Loucy (cell line): Measurements from ENCODE around the gene EIF2S3B.

Experiments used
- H2AFZ ChIP-seq: fragments of 200-600 bp; sonication (generic); 2 replicates; pipeline ENCODE4 v1.6.0; 2016; ENCODE audit warnings: antibody characterized with exemption, mild to moderate bottlenecking, low read length, moderate library complexity
- H3F3A ChIP-seq: fragments of 200-600 bp; 2 replicates; pipeline ENCODE4 v1.6.0; 2016; ENCODE audit warnings: antibody characterized with exemption, low read depth, mild to moderate bottlenecking
- H3K27me3 ChIP-seq: fragments of 200-600 bp; sonication (generic); 2 replicates; pipeline ENCODE4 v1.6.1; 2014; ENCODE audit warnings: low read length, mild to moderate bottlenecking; ENCODE audit not compliant: insufficient read depth, poor library complexity, severe bottlenecking
- H3K36me3 ChIP-seq: fragments of 200-600 bp; sonication (generic); 2 replicates; pipeline ENCODE4 v1.6.1; 2016; ENCODE audit warnings: low read length; ENCODE audit not compliant: insufficient read depth
- H3K4me1 ChIP-seq: fragments of 200-600 bp; sonication (generic); 2 replicates; pipeline ENCODE4 v1.5.1; 2014; ENCODE audit warnings: low read length, mild to moderate bottlenecking; ENCODE audit not compliant: insufficient read depth, poor library complexity, severe bottlenecking
- H3K4me2 ChIP-seq: fragments of 200-600 bp; sonication (generic); 2 replicates; pipeline ENCODE4 v1.6.0; 2014; ENCODE audit warnings: antibody characterized with exemption, low read length, low read depth, mild to moderate bottlenecking; ENCODE audit not compliant: poor library complexity, severe bottlenecking
- H3K4me3 ChIP-seq: fragments of 200-600 bp; sonication (generic); 2 replicates; pipeline ENCODE4 v1.5.1; 2014; ENCODE audit warnings: low read length, mild to moderate bottlenecking, mixed read lengths; ENCODE audit not compliant: poor library complexity, severe bottlenecking
- H3K79me2 ChIP-seq: fragments of 200-600 bp; sonication (generic); 2 replicates; pipeline ENCODE4 v1.6.1; 2014; ENCODE audit warnings: low read length; ENCODE audit not compliant: insufficient read depth
- H3K9ac ChIP-seq: fragments of 200-600 bp; sonication (generic); 2 replicates; pipeline ENCODE4 v1.6.0; 2014; ENCODE audit warnings: mild to moderate bottlenecking, low read depth, low read length, moderate library complexity; ENCODE audit not compliant: poor library complexity, severe bottlenecking
- H3K9me2 ChIP-seq: fragments of 200-600 bp; sonication (generic); replicated peaks from 2 replicates; pipeline ENCODE4 v1.6.1; 2016; ENCODE audit warnings: low read depth, low read length, mixed read lengths
- H3K9me3 ChIP-seq: fragments of 200-600 bp; sonication (generic); 2 replicates; pipeline ENCODE4 v1.6.1; 2014; ENCODE audit warnings: mild to moderate bottlenecking, antibody characterized with exemption, low read length, low read depth; ENCODE audit not compliant: insufficient read depth
- H4K20me1 ChIP-seq: fragments of 200-600 bp; sonication (generic); 2 replicates; pipeline ENCODE4 v1.6.0; 2014; ENCODE audit warnings: antibody characterized with exemption, low read length, mild to moderate bottlenecking; ENCODE audit not compliant: insufficient read depth, poor library complexity, severe bottlenecking
- EZH2phosphoT487 ChIP-seq: fragments of 200-600 bp; IDR thresholded peaks from 2 replicates; pipeline ENCODE4 v1.6.1; 2018; ENCODE audit warnings: antibody characterized with exemption, mild to moderate bottlenecking, moderate library complexity, borderline replicate concordance
- TF ChIP-seq, protein P1 (sequence below): fragments of 200-600 bp; sonication (generic); conservative IDR thresholded peaks from 2 replicates; pipeline ENCODE4 v1.5.1; 2014; ENCODE audit warnings: mild to moderate bottlenecking, antibody characterized with exemption, low read length

EIF2S3B gene

DNA sequence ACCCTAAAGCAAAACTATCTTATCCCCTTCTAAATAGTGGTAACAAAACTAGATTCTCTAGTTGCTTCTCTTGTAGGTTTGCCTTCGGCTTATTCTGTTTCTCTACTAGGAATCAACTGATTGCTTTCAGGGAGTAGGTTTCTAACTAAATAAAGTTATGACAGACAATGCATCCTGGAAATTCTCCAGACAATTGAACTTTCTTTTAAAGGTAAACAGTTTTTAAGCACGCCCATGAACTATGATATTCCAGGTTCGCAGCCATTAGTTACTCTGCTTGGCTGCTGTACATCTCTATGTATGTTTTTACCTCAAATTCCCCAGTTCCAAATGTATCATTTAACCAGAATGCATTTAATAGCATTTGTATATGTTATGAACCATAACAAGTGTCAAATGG, 23.9 kb downstream of the EIF2S3B start:
- no peaks in the 10 kb centered on the region for H3K79me2 ChIP-seq
- peaks cover 6% of the 10 kb centered on the region for H3K4me1 ChIP-seq
- no peaks in the 10 kb centered on the region for H4K20me1 ChIP-seq
- no peak overlapping the region for H3K4me3 ChIP-seq
- H3K36me3 ChIP-seq = no peaks in the 10 kb centered on the region
- H3F3A ChIP-seq = no peaks in the 10 kb centered on the region
- no peak overlapping the region for H3K9ac ChIP-seq
- no peak overlapping the region for H3K4me2 ChIP-seq
- no peak overlapping the region for H2AFZ ChIP-seq
- no peaks in the 10 kb centered on the region for H3K27me3 ChIP-seq
- no peak for TF ChIP-seq EZH2phosphoT487
- H3K9me2 ChIP-seq = no peaks in the 10 kb centered on the region
- no peaks in the 10 kb centered on the region for H3K9me3 ChIP-seq

GRCh38 chr12:10537721-10538120, 32.0 kb downstream of the EIF2S3B start:
- Histone ChIP-seq H3K9ac (no peak overlapping the region), H4K20me1 (no peaks in the 10 kb centered on the region), H3K9me3 (no peaks in the 10 kb centered on the region), H3K4me2 (no peak overlapping the region), H3K4me3 (no peak overlapping the region), H3K79me2 (no peaks in the 10 kb centered on the region), H3K9me2 (no peaks in the 10 kb centered on the region), H2AFZ (no peak overlapping the region), H3F3A (no peaks in the 10 kb centered on the region), H3K4me1 (peaks cover 5% of the 10 kb centered on the region), H3K27me3 (no peaks in the 10 kb centered on the region), H3K36me3 (no peaks in the 10 kb centered on the region)
- TF ChIP-seq, protein P1, sequence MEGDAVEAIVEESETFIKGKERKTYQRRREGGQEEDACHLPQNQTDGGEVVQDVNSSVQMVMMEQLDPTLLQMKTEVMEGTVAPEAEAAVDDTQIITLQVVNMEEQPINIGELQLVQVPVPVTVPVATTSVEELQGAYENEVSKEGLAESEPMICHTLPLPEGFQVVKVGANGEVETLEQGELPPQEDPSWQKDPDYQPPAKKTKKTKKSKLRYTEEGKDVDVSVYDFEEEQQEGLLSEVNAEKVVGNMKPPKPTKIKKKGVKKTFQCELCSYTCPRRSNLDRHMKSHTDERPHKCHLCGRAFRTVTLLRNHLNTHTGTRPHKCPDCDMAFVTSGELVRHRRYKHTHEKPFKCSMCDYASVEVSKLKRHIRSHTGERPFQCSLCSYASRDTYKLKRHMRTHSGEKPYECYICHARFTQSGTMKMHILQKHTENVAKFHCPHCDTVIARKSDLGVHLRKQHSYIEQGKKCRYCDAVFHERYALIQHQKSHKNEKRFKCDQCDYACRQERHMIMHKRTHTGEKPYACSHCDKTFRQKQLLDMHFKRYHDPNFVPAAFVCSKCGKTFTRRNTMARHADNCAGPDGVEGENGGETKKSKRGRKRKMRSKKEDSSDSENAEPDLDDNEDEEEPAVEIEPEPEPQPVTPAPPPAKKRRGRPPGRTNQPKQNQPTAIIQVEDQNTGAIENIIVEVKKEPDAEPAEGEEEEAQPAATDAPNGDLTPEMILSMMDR = no peak
- TF ChIP-seq EZH2phosphoT487 = no peak

DNA sequence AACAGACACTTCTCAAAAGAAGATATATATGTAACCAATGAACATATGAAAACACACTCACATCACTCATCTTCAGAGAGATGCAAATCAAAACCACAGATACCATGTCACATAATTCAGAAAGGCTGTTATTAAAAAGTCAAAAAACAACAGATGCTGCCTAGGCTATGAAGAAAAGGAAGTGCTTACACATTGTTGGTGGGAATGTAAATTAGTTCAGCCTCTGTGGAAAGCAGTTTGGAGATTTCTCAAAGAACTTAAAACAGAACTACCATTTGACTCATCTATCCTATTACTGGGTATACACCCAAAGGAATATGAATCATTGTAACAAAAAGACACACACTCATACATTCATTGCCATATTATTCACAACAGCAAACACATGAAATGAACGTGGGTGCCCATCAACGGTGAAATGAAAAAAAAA, 35.1 kb downstream of the EIF2S3B start:
- H4K20me1 ChIP-seq = no peaks in the 10 kb centered on the region
- no peak overlapping the region for H2AFZ ChIP-seq
- H3F3A ChIP-seq = no peaks in the 10 kb centered on the region
- no peak overlapping the region for H3K9ac ChIP-seq
- H3K4me3 ChIP-seq = no peak overlapping the region
- no peak overlapping the region for H3K4me2 ChIP-seq
- no peaks in the 10 kb centered on the region for H3K9me2 ChIP-seq
- H3K27me3 ChIP-seq = no peaks in the 10 kb centered on the region
- TF ChIP-seq, protein P1 = no peak
- TF ChIP-seq EZH2phosphoT487 = no peak
- no peaks in the 10 kb centered on the region for H3K36me3 ChIP-seq
- H3K79me2 ChIP-seq = no peaks in the 10 kb centered on the region
- peaks cover 10% of the 10 kb centered on the region for H3K4me1 ChIP-seq
- H3K9me3 ChIP-seq = no peaks in the 10 kb centered on the region

DNA sequence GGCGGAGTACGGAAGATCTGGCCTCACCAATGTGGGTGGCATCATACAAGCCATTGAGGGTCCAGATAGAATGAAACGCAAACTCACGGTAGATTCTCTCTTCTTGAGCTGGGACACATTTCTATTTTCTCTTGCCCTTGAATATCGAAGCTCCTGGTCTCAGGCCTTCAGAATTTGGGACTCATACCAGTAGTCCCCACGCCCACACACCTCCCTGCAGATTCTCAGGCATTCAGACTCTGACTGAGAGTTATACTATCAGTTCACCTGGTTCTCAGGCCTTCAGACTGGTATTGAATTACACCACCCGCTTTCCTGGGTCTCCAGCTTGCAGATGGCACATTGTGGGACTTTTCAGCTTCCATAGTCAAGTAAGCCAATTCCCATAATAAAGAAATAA, 37.8 kb downstream of the EIF2S3B start:
- Histone ChIP-seq H3K4me3 (no peak overlapping the region), H3F3A (no peaks in the 10 kb centered on the region), H3K9ac (no peak overlapping the region), H2AFZ (no peak overlapping the region), H3K79me2 (no peaks in the 10 kb centered on the region), H3K9me3 (no peaks in the 10 kb centered on the region), H3K4me2 (no peak overlapping the region), H3K9me2 (no peaks in the 10 kb centered on the region), H4K20me1 (no peaks in the 10 kb centered on the region), H3K36me3 (no peaks in the 10 kb centered on the region), H3K27me3 (no peaks in the 10 kb centered on the region), H3K4me1 (peaks cover 10% of the 10 kb centered on the region)
- no peak for TF ChIP-seq EZH2phosphoT487
- TF ChIP-seq, protein P1 = no peak
